ENCODE data around the gene FYN. TPM values are rescaled to one million over a fixed set of nuclear protein-coding genes. Genes with fewer than 3 reads are reported as not detected.

FYN gene
- total and polyA plus RNA-seq, 2 of the 13 experiments (the other 11 are each of a cell fraction or from before 2014, with no cell fraction given): 15.5 to 24.6 TPM

GRCh38 chr6:111873178-111874024 lies at the start of gene FYN (continued):
- TF ChIP-seq ZNF142 (CRISPR knock-in tag; IDR thresholded peaks at IDR 0.05) (peak; percentile 78; the same call in 1 of the 2 replicates), MXD3 (CRISPR knock-in tag; IDR thresholded peaks at IDR 0.05) (0 out of 2 replicates have a peak, but pooled peaks have one; percentile 20), GLMP (CRISPR knock-in tag; IDR thresholded peaks at IDR 0.05; ENCODE audit: borderline replicate concordance) (no peak), RFX1 (IDR thresholded peaks at IDR 0.05) (no peak; the same call in 1 of the 2 replicates), ZBTB43 (CRISPR knock-in tag; conservative IDR thresholded peaks at IDR 0.05) (no peak), HOXA3 (CRISPR knock-in tag; IDR thresholded peaks at IDR 0.05) (peak; percentile 62; the same call in 1 of the 2 replicates), MAFF (IDR thresholded peaks at IDR 0.05; ENCODE audit: low read depth, low read length) (no peak), ZBTB38 (CRISPR knock-in tag; IDR thresholded peaks at IDR 0.05) (peak; percentile 45; the same call in 1 of the 2 replicates), ZNF280D (CRISPR knock-in tag; IDR thresholded peaks at IDR 0.05) (no peak; the same call in 1 of the 2 replicates), KDM2A (CRISPR knock-in tag; IDR thresholded peaks at IDR 0.05; ENCODE audit: borderline replicate concordance, low read depth) (peak; percentile 88), ZC3H13 (CRISPR knock-in tag; IDR thresholded peaks at IDR 0.05) (no peak), ZBTB25 (CRISPR knock-in tag; IDR thresholded peaks at IDR 0.05) (no peak), SOX6 (IDR thresholded peaks at IDR 0.05) (no peak), SOX6 (CRISPR knock-in tag; IDR thresholded peaks at IDR 0.05) (peak; percentile 27; the same call in 1 of the 2 replicates), MAFK (conservative IDR thresholded peaks at IDR 0.05 in 1 of 2, IDR thresholded peaks at IDR 0.05 in 1 of 2; ENCODE audit: low read length in 2 of 2) (no peak)

Measured in HepG2 (cell line).